HepG2 (cell line): Measurements from ENCODE around the gene MRPL37. TPM values are rescaled to one million over a fixed set of nuclear protein-coding genes. Genes with fewer than 3 reads are reported as not detected.

Experiments used
- ATAC-seq: fragments of 200-7000 bp; cut with Tn5 transposase; 3 replicates; pipeline ENCODE4 v1.9.1; 2020; ENCODE audit warnings: mild to moderate bottlenecking, moderate library complexity
- BruUV-seq: library from RNA; stranded (reverse); fragments of 400-500 nt; replicated peaks from 2 replicates; lab custom pipeline; 2021; lab: Mats Ljungman, UMichigan
- CTCF ChIA-PET: fragments of 300-600 bp; formaldehyde crosslinking; extraction: SDS; loops from one replicate; lab custom pipeline; 2021; ENCODE audit warnings: low total read pairs, inconsistent platforms, low intra/inter-chr PET ratio; lab: Yijun Ruan, JAX
- POLR2A ChIA-PET: fragments of 350-600 bp; sonication (Branson Sonifier 250); formaldehyde crosslinking; loops from one replicate; lab custom pipeline; 2020; ENCODE audit warnings: antibody characterized with exemption, inconsistent platforms; lab: Yijun Ruan, JAX
- DNase-seq: peaks from one replicate; pipeline ENCODE4 v3.0.0-alpha.2; 2015; ENCODE audit warnings: low spot score
- FAIRE-seq: peaks from 3 replicates; lab custom pipeline; 2011; peaks lifted over from hg19 to GRCh38; lab: Jason Lieb, UNC
- H2AFZ ChIP-seq: one replicate; pipeline ENCODE4 v1.6.1; 2011; ENCODE audit warnings: low read length, inconsistent platforms
- H3K27ac ChIP-seq: fragments of 300-600 bp; 3 replicates; pipeline ENCODE4 v1.8.0; 2011; ENCODE audit warnings: mixed run types, mild to moderate bottlenecking, mixed read lengths, low read length, inconsistent platforms; ENCODE audit not compliant: insufficient read depth; ENCODE audit errors: extremely low read length
- H3K27me3 ChIP-seq, 2 experiments: fragments of 200-600 bp in 1 of 2; 2 replicates in 1 of 2; 3 replicates in 1 of 2; pipeline versions ENCODE4 v1.6.0 to v1.8.0; 2011; ENCODE audit warnings: low read length in 2 of 2, mild to moderate bottlenecking in 2 of 2, moderate library complexity in 2 of 2, inconsistent platforms in 1 of 2; ENCODE audit not compliant: insufficient read depth in 2 of 2, control insufficient read depth in 1 of 2
- H3K36me3 ChIP-seq, 2 experiments: fragments of 200-600 bp in 1 of 2; replicated peaks in 1 of 2; 2 replicates in 1 of 2; 3 replicates in 1 of 2; pipeline versions ENCODE4 v1.5.1 to v1.8.0; 2011; ENCODE audit warnings: low read length in 2 of 2, inconsistent platforms in 1 of 2; ENCODE audit not compliant: insufficient read depth in 2 of 2, control insufficient read depth in 1 of 2
- H3K4me1 ChIP-seq: 2 replicates; pipeline ENCODE4 v1.5.1; 2012; ENCODE audit warnings: low read length, inconsistent platforms; ENCODE audit not compliant: insufficient read depth
- H3K4me2 ChIP-seq: 2 replicates; pipeline ENCODE4 v1.6.0; 2011; ENCODE audit warnings: low read depth, low read length, inconsistent platforms
- H3K4me3 ChIP-seq, 3 experiments: fragments of 200-600 bp in 1 of 3; sonication (generic), shearing (Covaris generic) in 1 of 3; replicated peaks in 1 of 3; 2 replicates each; pipeline ENCODE4 v1.5.1; 2011 to 2016; ENCODE audit warnings: low read length in 3 of 3, inconsistent platforms in 2 of 3, low read depth in 2 of 3, mild to moderate bottlenecking in 2 of 3, control low read depth in 1 of 3, mixed read lengths in 1 of 3; ENCODE audit not compliant: insufficient read depth in 1 of 3
- H3K79me2 ChIP-seq: one replicate; pipeline ENCODE4 v1.6.1; 2011; ENCODE audit warnings: low read length, inconsistent platforms; ENCODE audit not compliant: insufficient read depth
- H3K9ac ChIP-seq: 2 replicates; pipeline ENCODE4 v1.6.0; 2011; ENCODE audit warnings: mild to moderate bottlenecking, low read depth, low read length, inconsistent platforms; ENCODE audit not compliant: insufficient read depth
- H3K9me3 ChIP-seq: 2 replicates; pipeline ENCODE4 v1.5.1; 2012; ENCODE audit warnings: mild to moderate bottlenecking, low read length
- H4K20me1 ChIP-seq: 2 replicates; pipeline ENCODE4 v1.6.0; 2011; ENCODE audit warnings: inconsistent platforms, mild to moderate bottlenecking, low read length, moderate library complexity; ENCODE audit not compliant: insufficient read depth
- ATF7 ChIP-seq, 2 experiments: fragments of 450-650 bp in 1 of 2; sonication (generic) in 1 of 2; formaldehyde crosslinking in 1 of 2; IDR thresholded peaks; 2 replicates each; pipeline versions ENCODE4 v1.4.0 to v1.6.1; 2016 to 2020; ENCODE audit warnings: antibody characterized with exemption in 1 of 2, mild to moderate bottlenecking in 1 of 2, missing genetic modification reagents in 1 of 2
- CBX2 ChIP-seq, 2 experiments: fragments of 200-600 bp in 1 of 2; sonication (generic); formaldehyde crosslinking in 1 of 2; IDR thresholded peaks; 2 replicates each; pipeline versions ENCODE4 v1.7.0 to v1.8.1; 2018 to 2022; ENCODE audit warnings: low read depth in 2 of 2, low read length in 1 of 2, mild to moderate bottlenecking in 1 of 2, missing genetic modification reagents in 1 of 2
- CENPT ChIP-seq: sonication (generic); formaldehyde crosslinking; IDR thresholded peaks from 2 replicates; pipeline ENCODE4 v1.8.0; 2022; ENCODE audit warnings: low read depth, mild to moderate bottlenecking, moderate library complexity, missing genetic modification reagents
- CHCHD3 ChIP-seq: sonication (generic); formaldehyde crosslinking; IDR thresholded peaks from 2 replicates; pipeline ENCODE4 v1.8.0; 2022; ENCODE audit warnings: mild to moderate bottlenecking, missing genetic modification reagents, moderate library complexity
- JUND ChIP-seq: sonication (generic); formaldehyde crosslinking; IDR thresholded peaks from 2 replicates; pipeline ENCODE4 v1.8.0; 2022; ENCODE audit warnings: mild to moderate bottlenecking, missing genetic modification reagents
- KDM2A ChIP-seq: sonication (generic); formaldehyde crosslinking; IDR thresholded peaks from 2 replicates; pipeline ENCODE4 v1.4.0; 2020; ENCODE audit warnings: low read depth, missing genetic modification reagents, borderline replicate concordance
- POLR2AphosphoS5 ChIP-seq: IDR thresholded peaks from 2 replicates; pipeline ENCODE4 v1.6.1; 2012; ENCODE audit warnings: low read depth, low read length
- PRPF4 ChIP-seq: fragments of 200-400 bp; formaldehyde crosslinking; IDR thresholded peaks from 2 replicates; pipeline ENCODE4 v1.6.1; 2016; ENCODE audit warnings: low read length, low read depth; ENCODE audit not compliant: poor library complexity, severe bottlenecking
- SP2 ChIP-seq: sonication (generic); formaldehyde crosslinking; IDR thresholded peaks from 2 replicates; pipeline ENCODE4 v1.5.1; 2020; ENCODE audit warnings: mild to moderate bottlenecking, missing genetic modification reagents
- ZFP62 ChIP-seq: sonication (generic); formaldehyde crosslinking; IDR thresholded peaks from 2 replicates; pipeline ENCODE4 v1.4.0; 2020; ENCODE audit warnings: missing genetic modification reagents
- ZNF260 ChIP-seq: sonication (generic); formaldehyde crosslinking; IDR thresholded peaks from 2 replicates; pipeline ENCODE4 v1.4.0; 2020; ENCODE audit warnings: missing genetic modification reagents, low read depth, mild to moderate bottlenecking, borderline replicate concordance
- ZNF564 ChIP-seq: sonication (generic); formaldehyde crosslinking; IDR thresholded peaks from 2 replicates; pipeline ENCODE4 v1.8.1; 2023; ENCODE audit warnings: mild to moderate bottlenecking, missing genetic modification reagents
- ZNF629 ChIP-seq: sonication (generic); formaldehyde crosslinking; conservative IDR thresholded peaks from 2 replicates; pipeline ENCODE4 v1.5.0; 2020; ENCODE audit warnings: missing genetic modification reagents
- ZNF782 ChIP-seq: sonication (generic); formaldehyde crosslinking; IDR thresholded peaks from 2 replicates; pipeline ENCODE4 v1.4.0; 2020; ENCODE audit warnings: missing genetic modification reagents, mild to moderate bottlenecking, borderline replicate concordance
- WGBS: methylation state at CpG from one replicate; pipeline ENCODE4 v1.1.6; 2017; ENCODE audit warnings: low lambda C conversion rate; 5-methylcytosine and 5-hydroxymethylcytosine counted together
- in situ Hi-C: cut with HindIII; loops from 2 replicates; pipeline ENCODE4 v1.10.0; 2017; ENCODE audit warnings: low pct_unique_long_range_greater_than_20kb; ENCODE audit not compliant: extremely low pct_ligation_motif_present
- intact Hi-C: fragments of 100-400 bp; cut with micrococcal nuclease; formaldehyde crosslinking; loops from one replicate; pipeline ENCODE4 v1.10.0; 2022; ENCODE audit not compliant: unreplicated experiment
- polyA plus RNA-seq, 8 experiments: library from polyadenylated mRNA; depleted of rRNA in 3 of 8; stranded (reverse) in 7 of 8; unstranded in 1 of 8; fragments of >200 nt; fragmentation: Illumina TruSeq in 4 of 8; extraction: Trizol in 4 of 8; gene quantifications; 2 replicates each; pipeline versions ENCODE4 v1.2.1 to v1.2.3, GENCODE V29; 2011 to 2016; ENCODE audit warnings: low read depth in 4 of 8, missing spikeins in 1 of 8, mixed read lengths in 1 of 8; ENCODE audit not compliant: insufficient read depth in 1 of 8
- total RNA-seq, 5 experiments: library from RNA; depleted of rRNA; stranded (reverse); fragments of >200 nt; fragmentation: Illumina TruSeq; extraction: Trizol; gene quantifications; 2 replicates each; pipeline ENCODE4 v1.2.3, GENCODE V29; 2016; ENCODE audit warnings: low read depth in 1 of 5
- TF ChIP-seq, protein P1 (sequence below): sonication (generic); formaldehyde crosslinking; IDR thresholded peaks from 2 replicates; pipeline ENCODE4 v1.4.0; 2020; ENCODE audit warnings: missing genetic modification reagents, borderline replicate concordance
- TF ChIP-seq, protein P2 (sequence below): sonication (generic); formaldehyde crosslinking; IDR thresholded peaks from 2 replicates; pipeline ENCODE4 v1.5.1; 2020; ENCODE audit warnings: mild to moderate bottlenecking, missing genetic modification reagents

The MRPL37 gene
- total and polyA plus RNA-seq, 2 of the 13 experiments (the other 11 are each of a cell fraction or from before 2014, with no cell fraction given) = 31.7 to 127 TPM

DNA sequence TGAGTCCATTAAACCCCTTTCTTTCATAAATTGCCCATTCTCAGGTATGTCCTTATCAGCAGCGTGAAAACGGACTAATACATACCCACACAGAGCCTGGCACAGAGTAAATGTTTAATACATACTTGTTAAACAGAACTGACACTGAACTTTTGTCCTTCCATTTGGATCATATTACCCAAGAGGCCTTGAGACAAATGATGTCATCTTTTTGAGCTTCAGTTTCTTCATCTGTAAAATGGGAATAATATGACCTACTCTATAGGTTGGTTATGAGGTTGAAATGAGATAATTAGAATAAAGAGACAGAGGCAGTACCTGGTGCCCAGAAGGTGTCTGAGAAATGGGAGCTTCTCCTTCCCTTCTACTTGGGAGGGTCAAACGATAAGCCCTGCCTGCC, 13.9 kb upstream of the MRPL37 start:
- ChIA-PET POLR2A (no interaction called here), CTCF (no interaction called here)
- 92% methylated on average over 3 of the region's 3 CpGs for WGBS
- Histone ChIP-seq H3K36me3 (0 out of 5 replicates have a peak, but pooled peaks cover 0 to 2% of the 10 kb centered on the region in 2 experiments), H3K4me2 (no peak overlapping the region), H3K9ac (no peak overlapping the region), H3K27me3 (no peaks in the 10 kb centered on the region), H2AFZ (no peak overlapping the region), H4K20me1 (no peaks in the 10 kb centered on the region), H3K4me1 (no peaks in the 10 kb centered on the region), H3K79me2 (no peaks in the 10 kb centered on the region), H3K9me3 (no peaks in the 10 kb centered on the region), H3K4me3 (no peak overlapping the region), H3K27ac (no peak overlapping the region)
- FAIRE-seq (no peak), ATAC-seq (no peak), DNase-seq (no peak)
- in situ Hi-C loops (no loop called here), intact Hi-C loops (no loop called here)
- BruUV-seq = no TSS peak
- TF ChIP-seq SP2 (CRISPR knock-in tag) = no peak
- no peak for TF ChIP-seq PRPF4
- peak; percentile 34; the same call in 1 of the 2 replicates for TF ChIP-seq ZNF629
- TF ChIP-seq, protein P1, sequence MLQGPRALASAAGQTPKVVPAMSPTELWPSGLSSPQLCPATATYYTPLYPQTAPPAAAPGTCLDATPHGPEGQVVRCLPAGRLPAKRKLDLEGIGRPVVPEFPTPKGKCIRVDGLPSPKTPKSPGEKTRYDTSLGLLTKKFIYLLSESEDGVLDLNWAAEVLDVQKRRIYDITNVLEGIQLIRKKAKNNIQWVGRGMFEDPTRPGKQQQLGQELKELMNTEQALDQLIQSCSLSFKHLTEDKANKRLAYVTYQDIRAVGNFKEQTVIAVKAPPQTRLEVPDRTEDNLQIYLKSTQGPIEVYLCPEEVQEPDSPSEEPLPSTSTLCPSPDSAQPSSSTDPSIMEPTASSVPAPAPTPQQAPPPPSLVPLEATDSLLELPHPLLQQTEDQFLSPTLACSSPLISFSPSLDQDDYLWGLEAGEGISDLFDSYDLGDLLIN (CRISPR knock-in tag) = no peak
- TF ChIP-seq CBX2 (IDR thresholded peaks at IDR 0.05; ENCODE audit: low read depth, low read length) = no peak
- TF ChIP-seq CBX2 (CRISPR knock-in tag; IDR thresholded peaks at IDR 0.05; ENCODE audit: low read depth) = no peak
- TF ChIP-seq POLR2AphosphoS5 = no peak
- TF ChIP-seq ATF7 (IDR thresholded peaks at IDR 0.05) = peak; percentile 87
- no peak for TF ChIP-seq ATF7 (CRISPR knock-in tag; IDR thresholded peaks at IDR 0.05)
- no peak for TF ChIP-seq KDM2A (CRISPR knock-in tag)
- TF ChIP-seq CHCHD3 (CRISPR knock-in tag) = no peak
- no peak for TF ChIP-seq ZNF260 (CRISPR knock-in tag)
- no peak for TF ChIP-seq ZNF782 (CRISPR knock-in tag)
- TF ChIP-seq ZFP62 (CRISPR knock-in tag) = no peak
- TF ChIP-seq, protein P2, sequence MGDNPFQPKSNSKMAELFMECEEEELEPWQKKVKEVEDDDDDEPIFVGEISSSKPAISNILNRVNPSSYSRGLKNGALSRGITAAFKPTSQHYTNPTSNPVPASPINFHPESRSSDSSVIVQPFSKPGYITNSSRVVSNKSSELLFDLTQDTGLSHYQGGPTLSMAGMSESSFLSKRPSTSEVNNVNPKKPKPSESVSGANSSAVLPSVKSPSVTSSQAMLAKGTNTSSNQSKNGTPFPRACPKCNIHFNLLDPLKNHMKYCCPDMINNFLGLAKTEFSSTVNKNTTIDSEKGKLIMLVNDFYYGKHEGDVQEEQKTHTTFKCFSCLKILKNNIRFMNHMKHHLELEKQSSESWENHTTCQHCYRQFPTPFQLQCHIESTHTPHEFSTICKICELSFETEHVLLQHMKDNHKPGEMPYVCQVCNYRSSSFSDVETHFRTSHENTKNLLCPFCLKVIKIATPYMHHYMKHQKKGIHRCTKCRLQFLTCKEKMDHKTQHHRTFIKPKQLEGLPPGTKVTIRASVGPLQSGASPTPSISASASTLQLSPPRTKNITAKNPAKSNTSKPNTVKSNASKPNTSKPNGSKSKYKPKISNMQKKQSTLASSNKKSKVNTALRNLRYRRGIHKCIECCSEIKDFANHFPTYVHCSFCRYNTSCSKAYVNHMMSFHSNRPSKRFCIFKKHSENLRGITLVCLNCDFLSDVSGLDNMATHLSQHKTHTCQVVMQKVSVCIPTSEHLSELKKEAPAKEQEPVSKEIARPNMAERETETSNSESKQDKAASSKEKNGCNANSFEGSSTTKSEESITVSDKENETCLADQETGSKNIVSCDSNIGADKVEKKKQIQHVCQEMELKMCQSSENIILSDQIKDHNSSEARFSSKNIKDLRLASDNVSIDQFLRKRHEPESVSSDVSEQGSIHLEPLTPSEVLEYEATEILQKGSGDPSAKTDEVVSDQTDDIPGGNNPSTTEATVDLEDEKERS = no peak
- no peak for TF ChIP-seq ZNF564 (CRISPR knock-in tag)
- TF ChIP-seq CENPT = no peak
- TF ChIP-seq JUND (CRISPR knock-in tag) = no peak
